H1 (cell line): ENCODE measurements around the gene ADAMTSL2.

Source experiments
- BRCA1 ChIP-seq: IDR thresholded peaks from 2 replicates; pipeline ENCODE4 v1.6.1; 2012; ENCODE audit warnings: low read depth, low read length, improper control_type of control experiment
- CTCF ChIP-seq, 3 experiments: IDR thresholded peaks; 1 replicate in 2 of 3; 2 replicates in 1 of 3; pipeline versions ENCODE4 v1.5.1 to v1.6.1; 2011; ENCODE audit warnings: low read length in 3 of 3, mild to moderate bottlenecking in 3 of 3, inconsistent platforms in 2 of 3, low read depth in 1 of 3, moderate library complexity in 1 of 3; ENCODE audit not compliant: insufficient read depth in 1 of 3; ENCODE audit errors: control extremely low read depth in 1 of 3
- EP300 ChIP-seq, 2 experiments: IDR thresholded peaks; 1 replicate in 1 of 2; 2 replicates in 1 of 2; pipeline ENCODE4 v1.6.1; 2011 to 2012; ENCODE audit warnings: low read depth in 2 of 2, low read length in 2 of 2, mild to moderate bottlenecking in 2 of 2, borderline replicate concordance in 1 of 2, inconsistent platforms in 1 of 2, moderate library complexity in 1 of 2
- EZH2 ChIP-seq: fragments of 200-600 bp; sonication (generic); IDR thresholded peaks from 2 replicates; pipeline ENCODE4 v1.7.1; 2012; ENCODE audit warnings: low read depth, mild to moderate bottlenecking, moderate library complexity, low read length, inconsistent platforms; ENCODE audit not compliant: severe bottlenecking
- MAX ChIP-seq: IDR thresholded peaks from 2 replicates; pipeline ENCODE4 v1.6.1; 2012; ENCODE audit warnings: inconsistent platforms
- POLR2AphosphoS5 ChIP-seq: IDR thresholded peaks from 2 replicates; pipeline ENCODE4 v1.6.1; 2011; ENCODE audit warnings: low read depth, low read length
- USF2 ChIP-seq: IDR thresholded peaks from 2 replicates; pipeline ENCODE4 v1.6.1; 2011; ENCODE audit warnings: low read length, improper control_type of control experiment

DNA sequence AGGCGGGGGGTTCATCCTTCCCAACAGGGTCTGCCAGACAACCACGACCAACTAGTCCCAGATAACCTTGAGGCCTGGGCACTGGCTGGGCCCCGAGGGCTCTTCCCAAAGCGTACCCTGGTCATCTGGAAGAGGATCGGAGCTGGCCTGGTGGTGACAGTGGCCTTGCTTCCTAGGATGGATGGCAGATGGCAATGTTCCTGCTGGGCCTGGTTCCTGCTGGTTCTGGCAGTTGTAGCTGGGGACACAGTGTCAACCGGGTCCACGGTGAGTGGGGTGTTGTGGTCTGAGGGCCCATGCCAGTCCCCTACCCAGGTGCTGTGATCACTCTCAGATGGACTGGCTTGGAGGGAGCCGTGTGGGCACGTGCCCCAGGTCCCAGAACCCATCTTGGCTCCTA is 2.0 kb downstream of the ADAMTSL2 start:
- TF ChIP-seq MAX (no peak), CTCF (IDR thresholded peaks at IDR 0.05; ENCODE audit: control extremely low read depth in 1 of 3, insufficient read depth in 1 of 3, low read depth in 1 of 3, low read length in 3 of 3) (no peak), USF2 (no peak), BRCA1 (no peak), POLR2AphosphoS5 (no peak), EP300 (IDR thresholded peaks at IDR 0.05; ENCODE audit: borderline replicate concordance in 1 of 2, low read depth in 2 of 2, low read length in 2 of 2) (no peak), EZH2 (no peak)
